Duodenal mucosa (tissue), 2 donors: ENCODE data around the gene ZNF280D.
"Not testable (repeated sequence)": the region's sequence is repeated elsewhere in the genome, so short reads cannot be mapped to it uniquely, and the experiment has no call there.

ENCODE experiments used
- H3K27ac ChIP-seq: one replicate; pipeline ENCODE4 v1.7.0; 2013; ENCODE audit warnings: low read depth, low read length
- H3K27me3 ChIP-seq, 2 donors: one replicate each; pipeline ENCODE4 v1.7.0; 2013; ENCODE audit warnings: low read length in 2 of 2, control low read depth in 1 of 2; ENCODE audit not compliant: insufficient read depth in 2 of 2, control insufficient read depth in 1 of 2
- H3K36me3 ChIP-seq, 2 donors: one replicate each; pipeline ENCODE4 v1.7.0; 2013; ENCODE audit warnings: low read length in 2 of 2, control low read depth in 1 of 2; ENCODE audit not compliant: insufficient read depth in 2 of 2, control insufficient read depth in 1 of 2
- H3K4me1 ChIP-seq, 2 donors: one replicate each; pipeline ENCODE4 v1.7.0; 2013; ENCODE audit warnings: low read length in 2 of 2, control low read depth in 1 of 2; ENCODE audit not compliant: insufficient read depth in 2 of 2, control insufficient read depth in 1 of 2
- H3K4me3 ChIP-seq, 2 donors: one replicate each; pipeline ENCODE4 v1.7.0; 2013; ENCODE audit warnings: low read length in 2 of 2, low read depth in 1 of 2
- H3K9ac ChIP-seq, 2 donors: one replicate each; pipeline ENCODE4 v1.7.0; 2013; ENCODE audit warnings: low read length in 2 of 2, low read depth in 1 of 2
- H3K9me3 ChIP-seq, 2 donors: one replicate each; pipeline ENCODE4 v1.7.0; 2013; ENCODE audit warnings: low read length in 2 of 2, control low read depth in 1 of 2; ENCODE audit not compliant: control insufficient read depth in 1 of 2

The ZNF280D gene

DNA sequence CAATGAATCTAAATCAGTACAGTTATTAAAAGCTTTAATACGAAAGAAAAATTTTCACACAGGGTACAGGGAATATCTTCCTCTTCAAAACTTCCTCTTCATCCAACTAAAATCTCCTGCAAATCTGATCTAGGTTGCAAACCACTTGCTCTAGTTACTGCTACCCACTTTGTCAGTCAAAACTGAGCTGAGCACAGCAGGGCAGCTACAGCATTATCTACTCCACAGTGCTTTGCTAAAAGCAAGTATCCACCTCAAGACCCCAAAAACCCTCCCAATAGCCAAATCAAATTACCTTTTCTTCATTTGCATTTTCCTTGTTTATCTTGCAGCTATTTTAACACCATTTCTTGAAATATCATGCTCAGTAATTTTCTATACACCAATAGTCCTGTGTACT, 14.7 kb downstream of the ZNF280D start:
- H3K4me3 ChIP-seq = no peak overlapping the region
- no peaks in the 10 kb centered on the region for H3K27me3 ChIP-seq
- H3K9me3 ChIP-seq = no peaks in the 10 kb centered on the region
- H3K9ac ChIP-seq = no peak overlapping the region
- no peaks in the 10 kb centered on the region for H3K36me3 ChIP-seq
- H3K27ac ChIP-seq = no peak overlapping the region
- no peaks in the 10 kb centered on the region for H3K4me1 ChIP-seq

DNA sequence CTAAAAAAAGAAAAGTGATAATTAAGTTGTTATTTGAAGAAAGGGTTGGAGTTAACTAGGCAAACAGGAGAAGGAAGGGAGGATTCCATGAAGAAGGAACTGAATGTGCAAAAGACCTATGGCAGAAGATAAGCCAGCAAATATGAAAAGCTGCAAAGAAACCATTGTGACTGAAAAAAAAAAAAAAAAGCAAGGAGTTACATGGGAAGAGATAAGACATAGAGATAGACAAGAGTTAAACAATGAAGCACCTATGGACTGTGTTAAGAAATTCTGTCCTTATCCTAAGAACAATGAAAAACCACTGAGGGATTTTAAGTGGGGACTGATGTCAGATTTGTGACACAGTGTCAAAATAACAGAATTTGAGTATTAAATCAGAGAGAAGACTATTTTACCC, 17.0 kb downstream of the ZNF280D start:
- no peak overlapping the region for H3K4me3 ChIP-seq

DNA sequence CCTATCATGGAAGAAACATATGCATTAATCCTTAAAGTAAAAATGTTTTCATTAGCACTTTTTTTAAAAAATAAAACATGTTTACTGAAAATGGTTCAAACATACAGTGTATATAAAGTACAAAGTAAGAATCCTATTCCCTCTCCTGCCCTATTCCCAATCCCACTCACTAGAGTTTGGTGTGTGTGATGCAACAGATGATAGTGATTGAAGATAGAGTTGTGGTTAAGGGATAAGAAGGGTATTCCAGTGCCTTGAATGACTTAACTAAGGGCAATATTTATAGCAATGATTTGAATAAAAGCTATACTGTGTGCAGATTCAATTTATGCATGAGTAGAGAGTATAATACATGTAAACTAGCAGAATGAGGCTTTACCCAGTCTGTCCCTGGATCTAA, 18.1 kb downstream of the ZNF280D start:
- Histone ChIP-seq H3K4me3 (no peak overlapping the region), H3K9ac (no peak overlapping the region), H3K9me3 (no peaks in the 10 kb centered on the region), H3K27ac (no peak overlapping the region), H3K27me3 (no peaks in the 10 kb centered on the region), H3K4me1 (no peaks in the 10 kb centered on the region), H3K36me3 (no peaks in the 10 kb centered on the region)

More for the DNA sequence above, 17.0 kb downstream of the ZNF280D start:
- Histone ChIP-seq H3K4me1 (no peaks in the 10 kb centered on the region), H3K36me3 (no peaks in the 10 kb centered on the region), H3K27ac (no peak overlapping the region), H3K27me3 (no peaks in the 10 kb centered on the region), H3K9ac (no peak overlapping the region), H3K9me3 (no peaks in the 10 kb centered on the region)

DNA sequence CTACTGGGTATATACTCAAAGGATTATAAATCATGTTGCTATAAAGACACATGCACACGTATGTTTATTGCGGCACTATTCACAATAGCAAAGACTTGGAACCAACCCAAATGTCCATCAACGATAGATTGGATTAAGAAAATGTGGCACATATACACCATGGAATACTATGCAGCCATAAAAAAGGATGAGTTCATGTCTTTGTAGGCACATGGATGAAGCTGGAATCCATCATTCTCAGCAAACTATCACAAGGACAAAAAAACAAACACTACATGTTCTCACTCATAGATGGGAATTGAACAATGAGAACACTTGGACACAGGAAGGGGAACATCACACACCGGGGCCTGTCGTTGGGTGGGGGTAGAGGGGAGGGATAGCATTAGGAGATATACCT, 23.8 kb downstream of the ZNF280D start:
- H3K36me3 ChIP-seq, H3K27me3 ChIP-seq, H3K4me3 ChIP-seq, H3K27ac ChIP-seq, H3K4me1 ChIP-seq, H3K9me3 ChIP-seq, H3K9ac ChIP-seq: not testable (repeated sequence)

GRCh38 chr15:56699743-56700142, 33.6 kb downstream of the ZNF280D start:
- peaks cover 18 to 38% of the 10 kb centered on the region in 2 donors for H3K36me3 ChIP-seq
- H3K27ac ChIP-seq = no peak overlapping the region
- H3K4me1 ChIP-seq = no peaks in the 10 kb centered on the region
- H3K4me3 ChIP-seq = no peak overlapping the region
- no peak overlapping the region for H3K9ac ChIP-seq
- H3K9me3 ChIP-seq = no peaks in the 10 kb centered on the region
- H3K27me3 ChIP-seq = no peaks in the 10 kb centered on the region

DNA sequence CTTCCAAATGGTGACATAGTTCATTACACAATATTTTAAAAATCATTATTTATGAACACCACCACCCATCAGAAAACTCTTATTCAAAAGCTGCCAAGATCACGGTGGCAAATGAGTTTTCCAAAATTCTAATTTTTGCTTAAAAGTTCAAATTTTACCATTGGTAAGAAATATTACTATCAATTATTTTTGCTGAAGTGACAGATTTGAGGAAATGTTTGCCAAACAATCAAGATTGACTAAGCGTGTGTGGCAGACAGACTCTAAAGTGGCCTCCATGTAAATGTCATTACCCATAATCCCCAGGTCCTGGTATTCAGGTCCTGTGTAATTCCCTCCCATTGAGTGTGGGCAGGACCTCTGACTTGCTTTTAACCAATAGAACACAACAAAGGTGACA, 35.0 kb downstream of the ZNF280D start:
- Histone ChIP-seq H3K9me3 (no peaks in the 10 kb centered on the region), H3K27me3 (no peaks in the 10 kb centered on the region), H3K36me3 (peaks cover 16 to 25% of the 10 kb centered on the region in 2 donors), H3K4me3 (no peak overlapping the region), H3K9ac (no peak overlapping the region), H3K4me1 (no peaks in the 10 kb centered on the region), H3K27ac (no peak overlapping the region)

DNA sequence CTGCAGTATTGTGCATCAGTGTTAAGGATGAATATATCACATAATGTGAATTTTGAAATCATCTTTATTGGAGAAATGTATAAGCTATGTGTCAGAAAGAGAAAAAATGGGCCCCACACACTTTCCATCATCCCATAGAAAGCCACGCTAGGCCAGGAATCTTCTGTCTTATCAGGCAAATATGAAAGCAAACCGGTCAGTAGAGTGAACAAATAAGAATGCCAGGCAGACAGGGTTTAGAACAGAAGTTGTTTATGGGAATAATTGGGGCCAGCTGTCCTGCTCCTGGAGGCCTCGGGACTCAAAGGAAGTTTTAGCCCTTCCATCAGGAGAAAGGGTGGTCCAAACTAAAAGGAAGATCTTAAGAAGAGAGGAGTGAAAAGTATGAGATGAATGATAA, 39.5 kb downstream of the ZNF280D start:
- peaks cover 0 to 6% of the 10 kb centered on the region in 2 donors for H3K36me3 ChIP-seq
- no peaks in the 10 kb centered on the region for H3K27me3 ChIP-seq
- no peaks in the 10 kb centered on the region for H3K4me1 ChIP-seq
- H3K9ac ChIP-seq = no peak overlapping the region
- no peak overlapping the region for H3K4me3 ChIP-seq
- no peaks in the 10 kb centered on the region for H3K9me3 ChIP-seq
- no peak overlapping the region for H3K27ac ChIP-seq

DNA sequence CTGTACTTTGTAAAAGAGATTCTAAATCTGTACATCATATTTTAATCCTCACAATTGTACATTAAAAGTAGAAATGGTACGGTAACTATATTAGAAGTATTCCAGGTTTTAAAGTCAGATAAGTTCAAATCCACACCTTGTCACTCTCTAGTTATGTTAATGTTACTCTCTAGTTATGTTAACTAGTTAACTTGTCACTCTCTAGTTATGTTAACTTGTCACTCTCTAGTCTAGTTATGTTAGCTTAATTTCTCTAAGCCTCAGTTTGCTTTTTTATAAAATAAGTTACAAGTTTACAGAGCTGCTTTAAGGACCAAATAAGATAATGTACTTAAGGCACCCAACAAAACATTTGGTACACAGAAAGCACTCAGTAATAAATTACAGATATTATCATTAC, 42.6 kb downstream of the ZNF280D start:
- H3K9ac ChIP-seq = no peak overlapping the region
- H3K4me3 ChIP-seq = no peak overlapping the region
- H3K27ac ChIP-seq = no peak overlapping the region
- no peaks in the 10 kb centered on the region for H3K9me3 ChIP-seq
- no peaks in the 10 kb centered on the region for H3K27me3 ChIP-seq
- no peaks in the 10 kb centered on the region for H3K4me1 ChIP-seq
- H3K36me3 ChIP-seq = no peaks in the 10 kb centered on the region

DNA sequence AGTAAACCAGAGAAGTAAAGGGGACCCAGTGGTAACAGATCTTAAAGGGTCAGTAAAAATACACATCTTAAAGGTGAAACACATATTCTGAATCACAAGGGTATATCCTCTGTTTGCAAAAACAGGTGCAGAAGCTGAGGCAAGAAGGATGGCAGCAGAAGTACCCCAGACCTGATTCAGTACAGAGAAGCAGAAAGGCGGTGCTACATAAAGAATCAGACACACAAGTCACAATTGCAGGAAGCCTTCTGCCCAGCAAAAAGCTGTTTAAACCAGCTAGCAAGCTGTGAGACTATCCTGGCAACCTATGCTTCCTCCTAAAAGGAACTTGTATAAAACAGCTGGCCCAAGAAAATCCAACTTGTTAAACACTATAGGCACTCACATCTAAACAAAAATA, 49.4 kb downstream of the ZNF280D start:
- Histone ChIP-seq H3K4me3 (no peak overlapping the region), H3K27ac (no peak overlapping the region), H3K27me3 (no peaks in the 10 kb centered on the region), H3K9me3 (no peaks in the 10 kb centered on the region), H3K36me3 (peaks cover 0 to 3% of the 10 kb centered on the region in 2 donors), H3K9ac (no peak overlapping the region), H3K4me1 (no peaks in the 10 kb centered on the region)

DNA sequence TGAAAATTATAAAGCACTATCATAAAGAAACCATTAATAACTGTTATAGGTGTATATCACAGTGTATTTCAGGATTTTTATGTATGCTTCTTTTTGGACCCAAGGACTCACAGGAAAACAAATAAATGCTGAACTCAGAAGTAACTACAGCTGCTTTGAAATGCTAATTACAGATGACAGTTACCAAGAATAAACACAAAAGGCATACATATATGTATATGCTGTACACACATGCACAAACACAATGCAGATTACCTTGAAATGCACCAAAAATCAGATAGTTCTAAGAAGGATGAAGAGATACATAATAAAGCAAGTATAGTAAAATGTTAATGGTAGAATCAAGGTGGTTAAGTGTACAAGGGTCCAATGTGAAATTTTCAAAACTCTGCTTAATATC, 52.2 kb downstream of the ZNF280D start:
- Histone ChIP-seq H3K27me3 (no peaks in the 10 kb centered on the region), H3K36me3 (peaks cover 5 to 12% of the 10 kb centered on the region in 2 donors), H3K4me3 (no peak overlapping the region), H3K4me1 (no peaks in the 10 kb centered on the region), H3K27ac (no peak overlapping the region), H3K9ac (no peak overlapping the region), H3K9me3 (no peaks in the 10 kb centered on the region)

- Histone ChIP-seq H3K4me1 (no peaks in the 10 kb centered on the region), H3K9ac (no peak overlapping the region), H3K4me3 (no peak overlapping the region), H3K9me3 (no peaks in the 10 kb centered on the region), H3K27me3 (no peaks in the 10 kb centered on the region), H3K27ac (no peak overlapping the region), H3K36me3 (peaks cover 5 to 17% of the 10 kb centered on the region in 2 donors)
Observed at GRCh38 chr15:56679225-56679624, 54.1 kb downstream of the ZNF280D start.
